ENCODE results near the gene NUDT6.
A peak's percentile ranks its signal among the peaks of the same experiment; 100 is the strongest.
"Not testable (repeated sequence)": the region's sequence is repeated elsewhere in the genome, so short reads cannot be mapped to it uniquely, and the experiment has no call there.

Gene NUDT6

DNA sequence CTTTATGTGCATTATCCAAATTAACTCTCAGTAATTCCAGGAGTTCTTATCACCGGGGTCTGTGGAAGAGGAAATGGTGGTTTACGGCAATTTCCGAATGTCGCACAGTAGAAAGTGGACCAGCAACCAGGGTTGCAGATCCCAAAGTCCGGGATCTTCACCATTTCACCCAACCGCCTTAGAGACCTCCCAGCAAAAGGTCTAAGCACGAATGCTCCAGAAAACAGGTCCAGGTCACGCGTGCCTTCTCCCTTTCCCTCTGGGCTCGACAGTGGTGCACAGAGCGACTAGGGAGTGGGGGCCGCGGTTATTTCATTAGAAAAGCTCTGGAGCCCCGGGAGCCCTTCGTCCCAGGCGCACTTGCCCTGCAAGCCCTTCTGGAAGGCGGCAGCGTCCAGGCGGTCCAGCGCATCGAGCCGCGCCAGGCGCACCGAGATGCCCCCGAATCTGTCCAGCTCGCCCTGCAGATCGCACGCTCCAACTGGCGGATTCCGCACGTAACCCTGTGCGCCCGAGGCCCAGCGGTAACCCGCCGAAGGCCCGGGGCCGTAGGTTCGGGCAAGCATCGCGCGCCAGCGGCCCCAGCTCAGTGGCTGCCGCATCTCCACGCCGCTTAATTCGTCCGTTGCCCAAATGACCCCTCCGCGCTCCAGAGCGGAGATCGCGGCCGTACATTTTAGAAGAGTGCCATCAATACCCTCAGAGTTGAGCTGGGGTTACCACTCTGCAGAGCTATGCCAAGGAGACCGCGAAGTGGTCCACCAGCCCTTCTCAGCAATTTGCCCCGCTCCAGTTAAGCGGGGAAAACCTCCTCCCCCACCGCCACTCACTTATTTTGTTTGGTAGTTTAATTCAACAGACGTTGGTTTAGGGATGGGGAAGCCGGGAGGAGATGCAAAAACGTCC, at the start of gene NUDT6:
NUDT6 (minus strand) TSS at position 627 of the 906 bp plus-strand sequence; CDS start at position 602, 25 bp downstream.
- peak; percentile 39 for DNase-seq

DNA sequence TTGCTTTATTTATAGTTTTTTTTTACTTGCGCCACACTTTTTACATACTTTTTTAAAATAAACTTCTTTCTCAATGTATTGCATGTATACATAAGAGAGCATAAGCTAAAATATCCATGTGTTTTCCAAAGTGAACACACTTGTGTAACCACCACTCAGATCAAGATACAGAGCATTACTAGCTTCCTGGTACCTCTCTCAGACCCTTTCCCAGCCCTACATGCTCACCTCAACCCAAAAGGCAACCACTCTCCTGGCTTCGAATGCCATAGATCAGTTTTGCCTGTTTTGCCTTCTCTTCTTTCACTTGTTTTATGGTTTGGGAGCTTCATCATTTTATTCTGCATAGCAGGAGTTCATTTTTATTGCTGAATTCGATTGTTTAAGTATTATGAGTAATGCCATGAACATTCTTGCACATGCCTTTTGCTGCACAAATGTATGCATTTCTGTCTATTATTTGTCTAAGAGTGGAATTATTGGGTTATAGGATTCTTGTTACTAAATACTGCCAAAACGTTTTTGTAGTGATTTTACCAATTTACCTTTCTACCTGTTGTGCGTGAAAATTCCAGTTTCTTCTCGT, 45.9 kb upstream of the NUDT6 start:
- DNase-seq, result no peak

GRCh38 chr4:122967231-122967630, 44.8 kb upstream of the NUDT6 start:
- no peak for DNase-seq

DNA sequence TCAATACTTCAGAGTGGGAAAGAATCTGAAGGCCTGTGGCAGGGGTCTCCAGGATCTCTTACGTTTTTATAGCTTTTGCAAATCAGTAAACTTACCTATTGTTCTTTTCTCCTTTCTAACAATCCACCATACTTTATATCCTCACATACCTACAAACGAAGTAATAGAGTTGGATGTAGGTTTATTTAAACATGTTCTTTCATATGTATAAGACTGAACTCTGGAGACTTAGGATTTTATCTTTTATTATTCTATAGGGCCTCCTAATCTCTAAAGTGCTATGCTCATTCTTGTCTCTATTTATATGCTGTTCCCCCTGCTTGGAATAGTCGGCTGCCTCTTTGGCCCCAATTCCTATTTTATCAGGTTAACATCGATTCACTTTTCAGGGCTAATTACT, 43.8 kb upstream of the NUDT6 start:
- DNase-seq, result no peak

DNA sequence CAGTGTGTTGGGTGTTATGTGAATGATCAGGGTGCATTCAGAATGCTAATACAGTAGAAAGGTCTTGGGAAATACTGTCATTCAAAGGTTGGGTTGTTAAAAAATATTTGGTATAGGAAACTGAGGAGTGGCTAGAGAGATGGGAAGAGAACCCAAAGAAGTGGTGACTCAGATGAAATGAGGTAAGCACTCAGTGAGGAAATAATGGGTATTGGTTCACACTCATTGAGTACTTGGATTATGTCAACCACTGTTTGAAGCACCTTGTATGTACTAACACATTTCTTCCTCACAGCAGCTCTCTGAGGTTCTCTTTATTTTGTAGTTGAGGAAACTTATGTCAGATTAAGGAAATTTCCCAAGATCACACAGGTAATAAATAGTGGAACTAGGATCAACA, 40.8 kb upstream of the NUDT6 start:
- no peak for DNase-seq

DNA sequence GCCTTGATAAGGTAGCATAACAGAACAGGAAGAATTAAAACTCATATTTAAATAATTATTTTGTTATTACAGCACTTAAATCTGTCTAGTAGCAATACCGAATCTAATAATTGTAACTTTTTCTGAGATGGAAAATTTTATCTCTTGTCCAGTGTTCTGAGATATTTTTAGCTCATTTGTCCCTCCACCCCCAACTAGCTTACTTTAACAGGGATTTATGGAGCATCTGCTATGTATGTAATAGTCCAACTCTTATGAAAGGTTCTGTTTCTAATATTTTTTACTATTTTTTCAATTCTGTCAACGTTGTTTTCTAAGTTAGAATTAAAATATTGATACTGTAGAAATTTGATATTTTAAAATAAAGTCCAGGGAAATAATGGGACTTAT, 38.2 kb upstream of the NUDT6 start:
- DNase-seq, result no peak

DNA sequence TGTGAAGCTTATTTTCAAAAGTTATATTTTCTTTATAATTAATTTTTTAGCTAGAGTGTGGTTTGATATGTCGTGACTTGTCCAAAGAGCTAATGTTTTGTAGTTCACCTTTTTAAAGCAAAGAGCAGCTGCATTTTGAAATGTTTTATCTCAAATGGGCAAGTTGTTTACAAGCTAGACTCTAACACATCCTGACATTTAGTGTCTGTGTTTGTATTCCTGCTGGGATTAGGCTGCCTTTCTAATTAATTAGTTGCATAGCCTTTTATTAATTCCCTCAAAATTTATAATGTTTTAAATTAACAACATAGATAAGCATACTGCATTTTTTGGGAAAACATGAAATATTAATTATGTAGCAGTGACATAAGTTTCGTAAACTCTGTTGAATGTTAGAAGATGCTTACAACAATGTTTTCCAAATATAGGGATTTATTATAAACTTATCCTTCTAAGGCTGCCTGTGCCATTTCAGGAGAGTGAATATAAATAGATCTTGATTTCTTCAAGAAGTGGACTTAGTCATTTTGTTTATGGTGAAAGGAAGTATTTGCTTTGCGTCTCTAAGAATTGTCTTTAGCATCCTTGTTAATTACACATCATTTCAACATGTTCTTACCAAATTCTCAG, 37.7 kb upstream of the NUDT6 start:
- DNase-seq, result no peak

DNA sequence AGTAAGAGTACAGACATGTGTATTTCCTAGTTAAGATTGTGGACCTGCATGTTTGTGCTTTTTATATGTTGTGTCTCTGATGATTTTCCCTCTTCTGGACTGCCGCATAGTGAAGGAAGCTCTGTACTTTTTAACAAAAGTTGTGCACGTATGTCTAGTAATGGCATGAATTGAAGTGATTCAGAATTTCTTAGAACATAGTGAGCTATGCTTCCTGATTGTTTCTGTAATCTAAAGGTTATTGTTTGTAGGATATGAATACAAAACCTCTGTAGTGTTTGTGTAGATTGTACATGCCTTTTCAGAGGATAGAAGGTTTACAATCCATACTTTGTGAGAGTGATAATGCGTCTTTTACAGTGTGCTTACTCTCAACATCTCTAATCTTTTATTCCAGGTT, 37.0 kb upstream of the NUDT6 start:
- DNase-seq, result no peak

DNA sequence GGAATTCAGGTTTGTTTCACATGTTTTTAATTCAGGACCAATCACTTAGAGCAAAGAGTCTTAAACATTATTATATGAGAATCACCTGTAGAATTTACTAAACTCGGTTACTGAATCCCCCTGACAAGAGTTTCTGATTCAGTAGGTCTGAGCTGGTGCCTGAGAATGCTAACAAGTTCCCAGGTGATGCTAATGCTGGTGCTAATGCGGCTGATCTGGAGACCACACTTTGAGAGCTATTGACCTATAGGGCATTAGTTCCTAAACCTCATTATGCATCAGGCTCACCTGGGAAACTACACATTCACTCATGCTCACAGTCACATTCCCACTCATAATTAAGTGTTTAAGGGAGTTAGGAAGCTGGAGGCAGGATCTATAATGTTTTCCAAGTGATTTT, 36.1 kb upstream of the NUDT6 start:
- no peak for DNase-seq

GRCh38 chr4:122953924-122954323, 31.5 kb upstream of the NUDT6 start:
- DNase-seq, result no peak

GRCh38 chr4:122952028-122952427, 29.6 kb upstream of the NUDT6 start:
- DNase-seq, result no peak

DNA sequence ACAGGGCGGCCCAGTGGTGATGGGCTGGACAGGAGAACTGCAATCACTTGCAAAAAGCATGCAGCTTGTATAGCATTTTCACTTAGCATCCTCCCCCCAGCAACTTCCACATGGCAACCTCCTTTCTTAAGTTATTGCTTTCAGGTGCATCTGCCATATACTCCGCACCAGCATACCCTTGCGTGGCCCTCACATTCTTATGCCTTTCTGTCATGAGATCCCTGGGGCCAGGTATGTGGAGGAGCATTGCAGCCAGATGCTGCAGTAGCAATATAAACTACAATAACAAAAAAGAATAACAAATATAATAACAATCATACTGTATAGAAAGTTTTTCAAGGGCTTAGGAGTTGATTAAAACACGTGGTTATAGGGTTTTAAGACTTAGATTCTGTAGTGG, 26.3 kb upstream of the NUDT6 start:
- DNase-seq, result no peak

DNA sequence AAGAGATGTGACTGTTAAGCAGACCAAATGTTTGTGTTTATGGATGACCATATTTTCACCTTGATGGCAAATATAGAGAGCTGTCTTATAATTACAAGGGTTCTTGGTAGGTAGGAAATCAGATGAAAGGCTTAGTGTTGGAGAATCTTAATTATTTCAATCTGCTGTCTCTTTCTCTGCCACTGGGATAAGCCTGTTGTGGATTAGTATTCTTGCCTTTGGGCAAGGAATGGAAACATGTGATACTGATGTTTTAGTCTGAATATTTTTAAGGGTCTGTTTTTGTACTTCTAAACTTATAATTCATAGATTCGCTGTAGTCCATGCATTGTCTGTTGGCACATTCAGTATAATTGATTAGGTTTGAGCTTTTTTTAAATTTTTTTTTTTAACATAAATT, 23.7 kb upstream of the NUDT6 start:
- no peak for DNase-seq

DNA sequence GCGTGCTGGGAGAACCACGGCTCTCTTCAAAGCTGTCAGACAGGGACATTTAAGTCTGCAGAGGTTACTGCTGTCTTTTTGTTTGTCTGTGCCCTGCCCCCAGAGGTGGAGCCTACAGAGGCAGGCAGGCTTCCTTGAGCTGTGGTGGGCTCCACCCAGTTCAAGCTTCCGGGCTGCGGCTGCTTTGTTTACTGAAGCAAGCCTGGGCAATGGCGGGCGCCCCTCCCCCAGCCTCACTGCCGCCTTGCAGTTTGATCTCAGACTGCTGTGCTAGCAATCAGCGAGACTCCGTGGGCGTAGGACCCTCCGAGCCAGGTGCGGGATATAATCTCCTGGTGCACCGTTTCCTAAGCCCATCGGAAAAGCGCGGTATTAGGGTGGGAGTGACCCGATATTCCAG, 22.7 kb upstream of the NUDT6 start:
- DNase-seq, result not testable (repeated sequence)

DNA sequence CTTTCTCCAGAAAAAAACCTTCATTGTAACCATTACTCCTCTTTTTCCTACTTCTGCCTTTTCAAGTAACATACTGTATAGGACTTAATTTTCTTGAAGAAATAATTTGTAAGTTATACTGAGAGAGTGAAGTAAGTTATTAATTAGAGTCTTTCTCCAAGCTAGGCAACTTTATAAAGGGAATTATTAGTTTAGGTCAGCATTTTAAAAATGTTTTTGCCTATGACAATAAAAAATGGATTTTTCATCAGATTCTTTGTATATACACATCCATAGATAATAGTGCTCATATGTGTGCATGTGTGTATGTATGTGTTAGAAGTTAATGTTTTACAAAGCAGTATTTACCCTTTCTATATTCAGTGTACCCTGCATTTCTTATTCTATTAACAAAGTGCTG, 10.4 kb upstream of the NUDT6 start:
- no peak for DNase-seq

DNA sequence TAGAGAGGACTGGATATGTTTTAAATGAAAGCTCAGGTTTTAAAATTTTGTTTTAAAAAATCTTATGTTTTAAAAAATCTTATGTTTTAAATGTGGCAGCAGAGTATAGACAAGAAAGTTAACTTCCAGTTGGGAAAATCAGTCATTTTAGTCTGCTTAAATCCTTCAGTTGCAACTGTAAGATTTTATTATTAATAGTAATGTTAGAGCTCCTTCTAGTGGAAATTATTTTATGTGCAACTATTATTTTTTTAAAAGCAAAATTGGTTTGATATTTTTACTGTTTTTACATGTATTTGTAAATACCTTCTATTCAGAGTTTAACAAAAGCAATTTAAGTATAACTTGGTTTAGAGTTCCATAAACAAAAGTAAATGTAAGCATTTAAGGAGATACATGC, 8.5 kb upstream of the NUDT6 start:
- no peak for DNase-seq

DNA sequence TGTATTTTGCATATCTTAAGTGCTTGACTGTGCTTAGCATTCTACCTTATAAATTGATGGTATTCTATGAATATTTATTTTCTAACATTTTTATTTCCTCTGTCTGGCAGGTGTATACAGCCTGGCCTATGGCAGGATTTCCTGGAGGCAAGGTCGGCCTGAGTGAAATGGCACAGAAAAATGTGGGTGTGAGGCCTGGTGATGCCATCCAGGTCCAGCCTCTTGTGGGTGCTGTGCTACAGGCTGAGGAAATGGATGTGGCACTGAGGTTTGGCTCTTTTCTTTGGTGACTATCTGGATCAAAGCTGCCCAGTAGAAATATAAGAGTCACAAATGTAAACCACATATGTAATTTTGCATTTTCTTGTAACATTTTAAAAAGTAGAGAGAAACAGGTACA, 6.5 kb upstream of the NUDT6 start:
- no peak for DNase-seq

GRCh38 chr4:122922877-122923511, 597 bp upstream of the NUDT6 start:
- peak; percentile 88 for DNase-seq

- DNase-seq, result no peak
These were observed 1.1 kb downstream of the NUDT6 start for GRCh38 chr4:122921300-122921699.

DNA sequence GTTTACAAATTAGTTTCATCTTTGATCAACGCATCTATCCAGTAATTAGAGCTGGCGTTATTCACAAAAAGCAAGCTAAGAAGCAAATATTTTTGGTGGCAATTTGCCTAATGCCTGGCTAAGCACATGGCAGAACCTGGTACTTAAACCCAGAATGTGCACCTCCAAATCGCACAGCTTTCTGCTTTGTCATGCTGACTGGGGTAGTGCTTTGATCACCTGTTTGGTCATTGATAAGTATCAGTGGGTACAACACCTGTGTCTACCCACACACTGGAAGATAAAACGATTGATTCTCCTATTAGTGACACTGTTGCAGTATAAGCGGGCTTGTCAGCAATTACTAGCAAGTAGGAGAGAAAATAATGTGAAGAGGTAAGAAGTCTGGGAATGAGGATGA, 1.9 kb downstream of the NUDT6 start:
- no peak for DNase-seq

GRCh38 chr4:122917731-122918130, 4.7 kb downstream of the NUDT6 start:
- no peak for DNase-seq

DNA sequence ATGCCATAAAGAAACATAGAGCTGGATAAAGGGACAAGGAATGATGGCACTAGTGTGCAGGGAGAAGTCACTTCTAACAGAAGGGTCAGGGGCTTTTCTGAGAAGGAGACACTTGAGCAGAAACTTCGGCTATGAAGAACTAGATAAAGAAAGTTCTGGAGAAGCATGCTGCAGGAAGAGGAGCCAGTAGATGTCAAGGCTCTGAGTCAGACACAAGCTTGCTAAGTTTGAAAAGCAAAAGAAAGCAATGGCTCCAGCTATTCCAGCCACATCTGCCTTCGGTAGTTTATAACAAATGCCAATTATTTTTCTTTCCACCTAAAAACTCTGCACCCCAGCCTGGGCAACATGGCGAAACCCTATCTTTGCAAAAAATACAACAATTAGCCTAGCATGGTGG, 7.5 kb downstream of the NUDT6 start:
- DNase-seq, result no peak

GRCh38 chr4:122914292-122914904, 8.0 kb downstream of the NUDT6 start:
- DNase-seq, result peak; percentile 44

All from CD4-positive, alpha-beta T cell treated with Interleukin-6 for 4 hours (primary cell).